K562 (cell line): ENCODE measurements around the gene KLHL12. TPM values are rescaled to one million over a fixed set of nuclear protein-coding genes. Genes with fewer than 3 reads are reported as not detected.

Source experiments
- ATAC-seq: fragments of 200-7000 bp; cut with Tn5 transposase; 3 replicates; pipeline ENCODE4 v1.9.1; 2020; ENCODE audit warnings: moderate library complexity
- BruUV-seq: library from RNA; stranded (reverse); fragments of 400-500 nt; replicated peaks from 2 replicates; lab custom pipeline; 2021; lab: Mats Ljungman, UMichigan
- CTCF ChIA-PET: fragments of 300-600 bp; formaldehyde crosslinking; extraction: SDS; loops from one replicate; lab custom pipeline; 2021; ENCODE audit warnings: low intra/inter-chr PET ratio; lab: Yijun Ruan, JAX
- POLR2A ChIA-PET: fragments of 300-600, 350-650 bp; sonication (Branson Sonifier 250); formaldehyde crosslinking; extraction: SDS; loops from one replicate; lab custom pipeline; 2021; ENCODE audit warnings: antibody characterized with exemption, inconsistent platforms; lab: Yijun Ruan, JAX
- DNase-seq, 4 experiments: peaks; one replicate each; pipeline versions ENCODE4 v3.0.0 to v3.0.0-alpha.2; 2011 to 2018; ENCODE audit warnings: low spot score in 3 of 4, mixed read lengths in 3 of 4; ENCODE audit errors: extremely low read depth in 1 of 4
- FAIRE-seq: peaks from 2 replicates; lab custom pipeline; 2011; peaks lifted over from hg19 to GRCh38; lab: Jason Lieb, UNC
- H2AFZ ChIP-seq: 2 replicates; pipeline ENCODE4 v1.6.0; 2011; ENCODE audit warnings: low read depth, low read length, control low read depth, inconsistent platforms
- H3K27ac ChIP-seq: fragments of 200-600 bp; 3 replicates; pipeline ENCODE4 v1.8.0; 2011; ENCODE audit warnings: low read depth, mild to moderate bottlenecking, control low read depth, inconsistent platforms, low read length, moderate library complexity, mixed read lengths; ENCODE audit errors: extremely low read depth
- H3K27me3 ChIP-seq, 2 experiments: fragments of 300-600 bp in 1 of 2; 2 replicates in 1 of 2; 3 replicates in 1 of 2; pipeline versions ENCODE4 v1.6.0 to v1.8.0; 2011; ENCODE audit warnings: inconsistent platforms in 2 of 2, low read length in 2 of 2, mild to moderate bottlenecking in 1 of 2, mixed read lengths in 1 of 2, moderate library complexity in 1 of 2; ENCODE audit not compliant: control insufficient read depth in 2 of 2, insufficient read depth in 2 of 2
- H3K36me3 ChIP-seq: fragments of 300-600 bp; 3 replicates; pipeline ENCODE4 v1.8.0; 2011; ENCODE audit warnings: mild to moderate bottlenecking, low read length, inconsistent platforms; ENCODE audit not compliant: control insufficient read depth, insufficient read depth
- H3K4me1 ChIP-seq, 2 experiments: fragments of 200-600 bp in 1 of 2; replicated peaks in 1 of 2; 2 replicates in 1 of 2; 3 replicates in 1 of 2; pipeline versions ENCODE4 v1.5.1 to v1.8.0; 2011; ENCODE audit warnings: inconsistent platforms in 2 of 2, low read length in 2 of 2, mild to moderate bottlenecking in 1 of 2, mixed read lengths in 1 of 2, moderate library complexity in 1 of 2; ENCODE audit not compliant: control insufficient read depth in 2 of 2, insufficient read depth in 2 of 2
- H3K4me2 ChIP-seq: 2 replicates; pipeline ENCODE4 v1.6.1; 2011; ENCODE audit warnings: low read length, control low read depth, inconsistent platforms, mixed read lengths; ENCODE audit not compliant: insufficient read depth
- H3K4me3 ChIP-seq: fragments of 200-600 bp; sonication (generic), shearing (Covaris generic); 2 replicates; pipeline ENCODE4 v1.5.1; 2016; ENCODE audit warnings: control low read depth, inconsistent platforms
- H3K79me2 ChIP-seq: fragments of 200-600 bp; 3 replicates; pipeline ENCODE4 v1.8.0; 2011; ENCODE audit warnings: low read length, inconsistent platforms; ENCODE audit not compliant: control insufficient read depth, insufficient read depth
- H3K9ac ChIP-seq, 2 experiments: 2 replicates each; pipeline versions ENCODE4 v1.6.0 to v1.6.1; 2011; ENCODE audit warnings: low read depth in 2 of 2, low read length in 2 of 2, control low read depth in 1 of 2, inconsistent platforms in 1 of 2, mild to moderate bottlenecking in 1 of 2, mixed read lengths in 1 of 2; ENCODE audit not compliant: insufficient read depth in 1 of 2
- H3K9me1 ChIP-seq: one replicate; pipeline ENCODE4 v1.6.0; 2011; ENCODE audit warnings: inconsistent platforms, mild to moderate bottlenecking, low read length, moderate library complexity; ENCODE audit not compliant: control insufficient read depth, insufficient read depth
- H3K9me3 ChIP-seq: replicated peaks from 2 replicates; pipeline ENCODE4 v1.5.1; 2011; ENCODE audit warnings: low read depth, low read length, inconsistent platforms; ENCODE audit not compliant: control insufficient read depth, insufficient read depth
- H4K20me1 ChIP-seq: replicated peaks from 2 replicates; pipeline ENCODE4 v1.6.1; 2011; ENCODE audit warnings: low read length, inconsistent platforms, mixed read lengths; ENCODE audit not compliant: control insufficient read depth, insufficient read depth
- ATF7 ChIP-seq: fragments of 450-650 bp; IDR thresholded peaks from 2 replicates; pipeline ENCODE4 v1.7.1; 2014; ENCODE audit warnings: mild to moderate bottlenecking, moderate library complexity
- CEBPG ChIP-seq, 3 experiments: fragments of 200-800 bp in 1 of 3; sonication (Bioruptor generic) in 1 of 3; sonication (generic) in 1 of 3; formaldehyde crosslinking in 1 of 3; IDR thresholded peaks in 2 of 3; conservative IDR thresholded peaks in 1 of 3; 2 replicates each; pipeline versions ENCODE4 v1.6.1 to v1.8.0; 2016 to 2022; ENCODE audit warnings: missing compliant biosample characterization in 2 of 3, missing genetic modification characterization in 2 of 3, mild to moderate bottlenecking in 1 of 3, missing genetic modification reagents in 1 of 3
- CHD2 ChIP-seq: IDR thresholded peaks from 2 replicates; pipeline ENCODE4 v1.6.1; 2011; ENCODE audit warnings: low read depth, low read length
- COPS2 ChIP-seq: fragments of 450-650 bp; conservative IDR thresholded peaks from 2 replicates; pipeline ENCODE4 v1.6.1; 2016; ENCODE audit warnings: mild to moderate bottlenecking, moderate library complexity
- ETV6 ChIP-seq, 3 experiments: fragments of 150-350 bp in 1 of 3; sonication (generic) in 1 of 3; formaldehyde crosslinking in 1 of 3; IDR thresholded peaks; 2 replicates each; pipeline versions ENCODE4 v1.6.1 to v1.8.0; 2014 to 2022; ENCODE audit warnings: borderline replicate concordance in 2 of 3, low read depth in 2 of 3, antibody characterized with exemption in 1 of 3, low read length in 1 of 3, mild to moderate bottlenecking in 1 of 3, missing genetic modification reagents in 1 of 3
- FIP1L1 ChIP-seq: fragments of 200-400 bp; formaldehyde crosslinking; IDR thresholded peaks from 2 replicates; pipeline ENCODE4 v1.6.1; 2018; ENCODE audit warnings: mild to moderate bottlenecking, low read depth, low read length; ENCODE audit not compliant: poor library complexity, severe bottlenecking
- GABPB2 ChIP-seq: fragments of 250-450 bp; sonication (Bioruptor Pico); conservative IDR thresholded peaks from 2 replicates; pipeline ENCODE4 v1.5.1; 2021; ENCODE audit warnings: mild to moderate bottlenecking
- LCOR ChIP-seq: sonication (generic); formaldehyde crosslinking; IDR thresholded peaks from 2 replicates; pipeline ENCODE4 v1.8.0; 2022; ENCODE audit warnings: mild to moderate bottlenecking, missing genetic modification reagents
- PHF20 ChIP-seq: fragments of 450-650 bp; IDR thresholded peaks from 2 replicates; pipeline ENCODE4 v1.6.1; 2018; ENCODE audit not compliant: partially characterized antibody
- RAD21 ChIP-seq, 2 experiments: fragments of 250-450 bp in 1 of 2; fragments of 450-650 bp in 1 of 2; sonication (Bioruptor Pico) in 1 of 2; formaldehyde crosslinking in 1 of 2; IDR thresholded peaks in 1 of 2; conservative IDR thresholded peaks in 1 of 2; 2 replicates each; pipeline versions ENCODE4 v1.4.0 to v1.8.0; 2020 to 2022; ENCODE audit warnings: mild to moderate bottlenecking in 2 of 2, moderate library complexity in 1 of 2
- TBL1XR1 ChIP-seq, 2 experiments: IDR thresholded peaks; 2 replicates each; pipeline ENCODE4 v1.6.1; 2012; ENCODE audit warnings: improper control_type of control experiment in 2 of 2, low read length in 2 of 2, mild to moderate bottlenecking in 1 of 2
- WHSC1 ChIP-seq: IDR thresholded peaks from one replicate; pipeline ENCODE4 v1.6.1; 2012; ENCODE audit warnings: low read length, control low read depth, inconsistent platforms
- ZFP36 ChIP-seq: fragments of 150-350 bp; IDR thresholded peaks from 2 replicates; pipeline ENCODE4 v1.6.1; 2018; ENCODE audit warnings: low read length, low read depth; ENCODE audit not compliant: partially characterized antibody
- ZNF282 ChIP-seq: sonication (generic); formaldehyde crosslinking; IDR thresholded peaks from 2 replicates; pipeline ENCODE4 v1.8.1; 2023; ENCODE audit warnings: missing genetic modification reagents
- ZNF316 ChIP-seq: fragments of 450-650 bp; IDR thresholded peaks from 2 replicates; pipeline ENCODE4 v1.6.1; 2016
- ZNF79 ChIP-seq: fragments of 250-450 bp; sonication (Bioruptor Pico); IDR thresholded peaks from 2 replicates; pipeline ENCODE4 v1.4.0; 2020; ENCODE audit warnings: low read depth, mild to moderate bottlenecking, moderate library complexity
- WGBS: fragments of 100-300 bp; shearing (Covaris generic); methylation state at CpG from one replicate; pipeline ENCODE4 v1.1.6; 2016; ENCODE audit warnings: low coverage, mixed read lengths; ENCODE audit not compliant: insufficient coverage; ENCODE audit errors: missing lambda C conversion rate; 5-methylcytosine and 5-hydroxymethylcytosine counted together
- in situ Hi-C: fragments of 300-500 bp; cut with MboI; formaldehyde crosslinking; loops from 4 replicates; pipeline ENCODE4 v1.15.0; 2018; ENCODE audit warnings: inconsistent platforms, mixed read lengths
- intact Hi-C: fragments of 100-400 bp; cut with micrococcal nuclease; formaldehyde crosslinking; loops from 2 replicates; pipeline ENCODE4 v1.14.2; 2022
- polyA plus RNA-seq, 8 experiments: library from polyadenylated mRNA; depleted of rRNA in 4 of 8; stranded (reverse) in 5 of 8; unstranded in 3 of 8; fragments of >200 nt; fragmentation: Nextera tagmentation in 2 of 8; fragmentation: Illumina TruSeq in 1 of 8; extraction: Ambion mirVana in 2 of 8; extraction: Trizol in 1 of 8; gene quantifications; 2 replicates each; pipeline versions ENCODE4 v1.2.1 to v1.2.3, GENCODE V29; 2011 to 2014; ENCODE audit warnings: inconsistent platforms in 1 of 8, missing spikeins in 1 of 8
- total RNA-seq, 7 experiments: library from RNA; depleted of rRNA in 6 of 7; stranded (reverse); fragments of >200 nt in 6 of 7; fragmentation: Illumina TruSeq in 2 of 7; extraction: Trizol in 2 of 7; gene quantifications; 2 replicates each; pipeline versions ENCODE4 v1.2.1 to v1.2.3, GENCODE V29; 2011 to 2021; ENCODE audit warnings: low replicate concordance in 1 of 7
- TF ChIP-seq, protein P1 (sequence below): fragments of 250-450 bp; sonication (Bioruptor Pico); IDR thresholded peaks from 2 replicates; pipeline ENCODE4 v1.4.0; 2020; ENCODE audit warnings: mild to moderate bottlenecking, moderate library complexity

Gene KLHL12
- total and polyA plus RNA-seq, 9 of the 15 experiments (the other 6 are each of a cell fraction or from before 2014, with no cell fraction given) = 23.1 to 85.1 (median 35.0) TPM

DNA sequence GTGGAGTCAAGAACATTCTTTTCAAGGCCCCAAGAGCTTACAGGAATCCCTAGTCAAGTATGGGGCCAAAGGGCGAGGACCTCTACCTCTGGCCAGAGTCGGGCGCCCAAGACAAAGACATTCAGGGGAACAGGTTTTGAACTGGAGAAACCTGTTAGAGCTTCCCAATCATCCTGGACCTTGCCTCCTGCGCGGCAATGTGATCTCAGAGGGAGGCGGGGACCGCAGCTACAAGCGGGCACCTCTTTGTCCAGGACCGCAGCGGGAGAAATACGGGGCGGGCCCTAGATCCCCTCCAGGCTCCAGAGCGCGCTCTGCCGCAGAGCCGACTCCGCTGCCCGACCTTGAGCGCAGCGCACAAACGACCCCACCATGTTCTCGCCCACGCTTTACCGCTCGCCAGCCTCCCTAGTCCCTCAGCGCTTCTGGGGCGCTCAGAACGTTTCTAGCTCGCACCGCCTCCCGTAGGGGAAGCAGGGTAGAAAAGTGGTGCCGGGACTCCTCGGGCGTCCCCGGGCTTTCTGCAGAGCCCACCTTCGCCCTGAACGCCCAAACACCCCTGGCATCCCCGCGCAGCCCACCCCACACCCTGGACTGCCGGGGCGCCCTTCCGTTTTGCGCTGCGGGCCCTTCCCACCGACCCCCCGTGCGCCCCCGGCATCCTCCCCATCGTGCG lies 66.2 kb downstream of the KLHL12 start:
- FAIRE-seq (no peak), ATAC-seq (peak; percentile 71), DNase-seq (peak; percentile 57 to 80 (median 70))
- POLR2A ChIA-PET = interaction anchor here (0.6 to 3.0 kb wide), 10 partner anchors 9 to 161 kb away, joined by 3 to 12 read pairs (median 4); partner anchors contain the start of gene KLHL12
- Histone ChIP-seq H3K9me3 (no peaks in the 10 kb centered on the region), H4K20me1 (no peaks in the 10 kb centered on the region), H3K27me3 (peaks cover 1 to 5% of the 10 kb centered on the region in 2 experiments; a peak in 3 of 5 replicates), H3K9ac (peak overlapping the region; percentile 33 to 95; a peak in 3 of 4 replicates), H3K9me1 (no peaks in the 10 kb centered on the region), H3K27ac (no peak overlapping the region), H3K4me2 (peak overlapping the region; percentile 85), H3K79me2 (no peaks in the 10 kb centered on the region), H3K4me1 (peaks cover 0 to 19% of the 10 kb centered on the region in 2 experiments; a peak in 4 of 5 replicates), H2AFZ (peak overlapping the region; percentile 96), H3K4me3 (peak overlapping the region; percentile 53), H3K36me3 (no peaks in the 10 kb centered on the region)
- in situ Hi-C loops (no loop called here), intact Hi-C loops (no loop called here)
- 4% methylated on average over 47 of the region's 50 CpGs for WGBS
- BruUV-seq = no TSS peak
- CTCF ChIA-PET = no interaction called here
- no peak for TF ChIP-seq COPS2
- TF ChIP-seq RAD21 (CRISPR knock-in tag; conservative IDR thresholded peaks at IDR 0.05 in 1 of 2, IDR thresholded peaks at IDR 0.05 in 1 of 2) = 0 out of 4 replicates have a peak, but pooled peaks of 1 of the 2 experiments have one; percentile 5
- TF ChIP-seq, protein P1, sequence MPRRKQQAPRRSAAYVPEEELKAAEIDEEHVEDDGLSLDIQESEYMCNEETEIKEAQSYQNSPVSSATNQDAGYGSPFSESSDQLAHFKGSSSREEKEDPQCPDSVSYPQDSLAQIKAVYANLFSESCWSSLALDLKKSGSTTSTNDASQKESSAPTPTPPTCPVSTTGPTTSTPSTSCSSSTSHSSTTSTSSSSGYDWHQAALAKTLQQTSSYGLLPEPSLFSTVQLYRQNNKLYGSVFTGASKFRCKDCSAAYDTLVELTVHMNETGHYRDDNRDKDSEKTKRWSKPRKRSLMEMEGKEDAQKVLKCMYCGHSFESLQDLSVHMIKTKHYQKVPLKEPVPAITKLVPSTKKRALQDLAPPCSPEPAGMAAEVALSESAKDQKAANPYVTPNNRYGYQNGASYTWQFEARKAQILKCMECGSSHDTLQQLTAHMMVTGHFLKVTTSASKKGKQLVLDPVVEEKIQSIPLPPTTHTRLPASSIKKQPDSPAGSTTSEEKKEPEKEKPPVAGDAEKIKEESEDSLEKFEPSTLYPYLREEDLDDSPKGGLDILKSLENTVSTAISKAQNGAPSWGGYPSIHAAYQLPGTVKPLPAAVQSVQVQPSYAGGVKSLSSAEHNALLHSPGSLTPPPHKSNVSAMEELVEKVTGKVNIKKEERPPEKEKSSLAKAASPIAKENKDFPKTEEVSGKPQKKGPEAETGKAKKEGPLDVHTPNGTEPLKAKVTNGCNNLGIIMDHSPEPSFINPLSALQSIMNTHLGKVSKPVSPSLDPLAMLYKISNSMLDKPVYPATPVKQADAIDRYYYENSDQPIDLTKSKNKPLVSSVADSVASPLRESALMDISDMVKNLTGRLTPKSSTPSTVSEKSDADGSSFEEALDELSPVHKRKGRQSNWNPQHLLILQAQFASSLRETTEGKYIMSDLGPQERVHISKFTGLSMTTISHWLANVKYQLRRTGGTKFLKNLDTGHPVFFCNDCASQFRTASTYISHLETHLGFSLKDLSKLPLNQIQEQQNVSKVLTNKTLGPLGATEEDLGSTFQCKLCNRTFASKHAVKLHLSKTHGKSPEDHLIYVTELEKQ (CRISPR knock-in tag) = no peak
- TF ChIP-seq ZFP36 = peak; percentile 24
- peak; percentile 41 for TF ChIP-seq PHF20
- TF ChIP-seq LCOR (CRISPR knock-in tag) = 0 out of 2 replicates have a peak, but pooled peaks have one; percentile 26
- TF ChIP-seq WHSC1 = no peak
- TF ChIP-seq GABPB2 (CRISPR knock-in tag) = no peak
- TF ChIP-seq ZNF79 (CRISPR knock-in tag) = no peak
- TF ChIP-seq TBL1XR1 (IDR thresholded peaks at IDR 0.05; ENCODE audit: low read length in 2 of 2) = no peak
- no peak for TF ChIP-seq ZNF316
- no peak for TF ChIP-seq ZNF282
- TF ChIP-seq CEBPG (CRISPR knock-in tag; IDR thresholded peaks at IDR 0.05) = no peak
- no peak for TF ChIP-seq CEBPG (tag; conservative IDR thresholded peaks at IDR 0.05 in 1 of 2, IDR thresholded peaks at IDR 0.05 in 1 of 2)
- TF ChIP-seq ATF7 = peak; percentile 10; the same call in 1 of the 2 replicates
- peak; percentile 32 for TF ChIP-seq FIP1L1
- no peak for TF ChIP-seq CHD2
- no peak for TF ChIP-seq ETV6 (IDR thresholded peaks at IDR 0.05; ENCODE audit: borderline replicate concordance in 1 of 2, low read depth in 2 of 2, low read length in 1 of 2)
- TF ChIP-seq ETV6 (CRISPR knock-in tag; IDR thresholded peaks at IDR 0.05; ENCODE audit: borderline replicate concordance) = no peak
